NB4 (cell line): ENCODE results near the gene RIIAD1.

Experiments used
- DNase-seq: peaks from one replicate; pipeline ENCODE4 v3.0.0; 2010; ENCODE audit warnings: low read depth
- H3K4me3 ChIP-seq: one replicate; pipeline ENCODE4 v1.5.1; 2011; ENCODE audit warnings: mild to moderate bottlenecking, low read depth, low read length, moderate library complexity
- MYC ChIP-seq: IDR thresholded peaks from 2 replicates; pipeline ENCODE4 v1.6.1; 2011; ENCODE audit warnings: low read depth, low read length
- POLR2A ChIP-seq: IDR thresholded peaks from 2 replicates; pipeline ENCODE4 v1.6.1; 2011; ENCODE audit warnings: mild to moderate bottlenecking; ENCODE audit not compliant: insufficient read length; ENCODE audit errors: extremely low read depth
- TF ChIP-seq, protein P1 (sequence below): IDR thresholded peaks from 2 replicates; pipeline ENCODE4 v1.6.1; 2011; ENCODE audit warnings: low read depth, low read length
- TF ChIP-seq, protein P2 (sequence below): IDR thresholded peaks from one replicate; pipeline ENCODE4 v1.5.1; 2012; ENCODE audit warnings: low read depth, low read length

The RIIAD1 gene

GRCh38 chr1:151711044-151711800, 10.1 kb upstream of the RIIAD1 start:
- TF ChIP-seq, protein P1, sequence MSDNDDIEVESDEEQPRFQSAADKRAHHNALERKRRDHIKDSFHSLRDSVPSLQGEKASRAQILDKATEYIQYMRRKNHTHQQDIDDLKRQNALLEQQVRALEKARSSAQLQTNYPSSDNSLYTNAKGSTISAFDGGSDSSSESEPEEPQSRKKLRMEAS: no peak
- TF ChIP-seq MYC: no peak
- no peak for TF ChIP-seq POLR2A
- TF ChIP-seq, protein P2, sequence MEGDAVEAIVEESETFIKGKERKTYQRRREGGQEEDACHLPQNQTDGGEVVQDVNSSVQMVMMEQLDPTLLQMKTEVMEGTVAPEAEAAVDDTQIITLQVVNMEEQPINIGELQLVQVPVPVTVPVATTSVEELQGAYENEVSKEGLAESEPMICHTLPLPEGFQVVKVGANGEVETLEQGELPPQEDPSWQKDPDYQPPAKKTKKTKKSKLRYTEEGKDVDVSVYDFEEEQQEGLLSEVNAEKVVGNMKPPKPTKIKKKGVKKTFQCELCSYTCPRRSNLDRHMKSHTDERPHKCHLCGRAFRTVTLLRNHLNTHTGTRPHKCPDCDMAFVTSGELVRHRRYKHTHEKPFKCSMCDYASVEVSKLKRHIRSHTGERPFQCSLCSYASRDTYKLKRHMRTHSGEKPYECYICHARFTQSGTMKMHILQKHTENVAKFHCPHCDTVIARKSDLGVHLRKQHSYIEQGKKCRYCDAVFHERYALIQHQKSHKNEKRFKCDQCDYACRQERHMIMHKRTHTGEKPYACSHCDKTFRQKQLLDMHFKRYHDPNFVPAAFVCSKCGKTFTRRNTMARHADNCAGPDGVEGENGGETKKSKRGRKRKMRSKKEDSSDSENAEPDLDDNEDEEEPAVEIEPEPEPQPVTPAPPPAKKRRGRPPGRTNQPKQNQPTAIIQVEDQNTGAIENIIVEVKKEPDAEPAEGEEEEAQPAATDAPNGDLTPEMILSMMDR: no peak
- H3K4me3 ChIP-seq: no peak overlapping the region
- no peak for DNase-seq

DNA sequence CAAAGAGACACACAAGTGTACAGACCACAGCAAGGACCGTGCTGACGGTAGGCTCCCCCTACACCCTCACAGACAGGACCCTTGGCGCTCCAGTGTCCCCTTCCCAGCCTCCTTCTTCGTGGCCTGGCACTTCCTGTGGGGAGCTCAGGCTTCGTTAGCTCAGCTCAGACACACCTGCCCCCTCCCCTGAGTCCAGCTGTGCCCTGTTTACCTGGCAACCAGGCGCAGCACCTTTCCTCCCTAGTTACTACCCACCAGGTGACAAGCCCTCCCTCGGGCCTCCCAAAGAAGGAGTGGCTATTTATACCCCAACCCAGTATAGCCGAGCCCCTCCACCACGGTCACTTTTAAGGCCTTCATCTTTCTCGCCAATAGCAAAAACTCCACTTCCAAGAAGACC, 9.4 kb upstream of the RIIAD1 start:
- TF ChIP-seq POLR2A: no peak
- TF ChIP-seq, protein P2: no peak
- TF ChIP-seq, protein P1: no peak
- TF ChIP-seq MYC: no peak
- no peak for DNase-seq
- H3K4me3 ChIP-seq: no peak overlapping the region

DNA sequence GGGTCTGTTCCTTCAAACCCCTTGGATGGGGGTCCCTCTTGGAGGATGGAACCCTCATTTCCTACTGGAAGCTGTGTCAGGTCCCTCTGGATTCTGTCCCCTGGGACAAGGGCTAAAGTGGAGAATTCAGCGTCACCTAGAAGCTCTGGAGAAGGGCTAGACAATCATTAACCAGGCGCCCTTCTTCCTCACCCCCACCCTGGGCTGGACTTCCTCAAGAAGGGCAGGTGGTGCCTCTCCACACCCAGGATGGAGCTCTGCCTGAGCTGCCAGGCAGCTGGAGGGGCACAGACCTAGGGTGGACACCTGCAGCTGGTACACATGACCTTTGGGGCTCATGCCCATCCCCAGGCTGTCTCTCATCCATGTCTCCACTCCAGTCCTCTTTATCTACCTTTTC, 8.3 kb upstream of the RIIAD1 start:
- no peak for DNase-seq
- TF ChIP-seq MYC: no peak
- TF ChIP-seq POLR2A: no peak
- TF ChIP-seq, protein P2: no peak
- TF ChIP-seq, protein P1: no peak
- no peak overlapping the region for H3K4me3 ChIP-seq

GRCh38 chr1:151713874-151714273, 7.4 kb upstream of the RIIAD1 start:
- TF ChIP-seq, protein P1: no peak
- TF ChIP-seq POLR2A: no peak
- TF ChIP-seq, protein P2: no peak
- TF ChIP-seq MYC: no peak
- H3K4me3 ChIP-seq: no peak overlapping the region
- DNase-seq: no peak

DNA sequence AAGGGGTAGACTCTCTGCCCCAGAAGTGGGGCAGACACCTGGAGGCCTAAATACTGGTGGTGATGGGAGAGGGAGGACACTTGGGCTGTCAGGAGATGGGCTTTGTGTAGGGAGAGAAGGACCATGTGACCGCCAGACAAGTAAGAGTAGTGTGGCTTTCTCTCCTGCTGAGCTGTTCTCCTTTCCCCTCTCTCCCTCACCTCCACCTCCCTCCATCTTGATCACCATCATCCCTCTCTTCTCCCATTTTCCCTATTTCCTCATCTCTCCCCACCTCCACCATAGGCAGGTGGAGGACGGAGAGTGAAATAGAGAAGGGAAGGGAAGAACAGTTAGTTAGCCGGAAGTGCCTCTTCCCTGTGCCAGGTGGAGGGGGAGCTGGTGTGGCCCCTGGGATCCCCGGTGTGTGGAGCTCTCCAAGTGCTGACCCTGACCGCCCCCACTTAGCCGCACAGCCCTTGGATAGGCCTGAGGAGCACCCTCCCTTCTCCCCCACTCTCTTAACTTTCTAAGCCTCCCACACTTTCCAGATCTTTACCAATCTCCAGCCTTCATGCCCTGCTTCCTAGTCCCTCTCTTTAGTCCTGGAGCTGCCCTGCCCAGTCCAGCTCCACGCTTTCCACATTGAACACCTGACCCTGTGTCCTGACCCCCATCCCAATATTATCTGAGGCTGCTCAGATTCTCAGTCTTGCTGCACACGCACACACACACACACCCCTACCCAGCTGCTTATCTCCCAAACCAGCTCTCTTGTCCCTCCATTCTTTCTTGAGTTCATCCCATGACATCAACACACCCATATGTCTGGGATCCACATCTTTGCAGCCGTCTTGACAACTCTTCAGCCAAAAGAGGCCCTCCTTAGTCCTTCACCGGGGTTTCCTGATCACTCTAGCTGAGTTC, 6.2 kb upstream of the RIIAD1 start:
- no peak for TF ChIP-seq POLR2A
- TF ChIP-seq, protein P2: no peak
- TF ChIP-seq, protein P1: no peak
- no peak for TF ChIP-seq MYC
- no peak overlapping the region for H3K4me3 ChIP-seq
- DNase-seq: no peak
